WTC11 (cell line): ENCODE data around the gene EIF1AY. TPM values are rescaled to one million over a fixed set of nuclear protein-coding genes. Genes with fewer than 3 reads are reported as not detected.

Experiments used
- ATAC-seq: fragments of 200-7000 bp; cut with Tn5 transposase; 2 replicates; pipeline ENCODE4 v1.10.0; 2021; ENCODE audit warnings: mild to moderate bottlenecking, moderate library complexity
- CTCF ChIA-PET: fragments of 300-600 bp; sonication (Branson Sonifier 250); formaldehyde crosslinking; loops from one replicate; lab custom pipeline; 2021; ENCODE audit warnings: antibody characterized with exemption; lab: Charles Lee
- POLR2A ChIA-PET: fragments of 350-600 bp; sonication (Branson Sonifier 250); formaldehyde crosslinking; loops from one replicate; lab custom pipeline; 2021; ENCODE audit warnings: antibody characterized with exemption; lab: Charles Lee
- DNase-seq: peaks from one replicate; pipeline ENCODE4 v3.0.0; 2021; ENCODE audit warnings: low spot score
- H3K27ac Mint-ChIP-seq: 2 replicates; pipeline ENCODE4 v1.8.0; 2021; ENCODE audit warnings: mixed read lengths
- H3K27me3 Mint-ChIP-seq: 2 replicates; pipeline ENCODE4 v1.8.0; 2021; ENCODE audit warnings: low read depth, mild to moderate bottlenecking, moderate library complexity, mixed read lengths
- H3K36me3 Mint-ChIP-seq: 2 replicates; pipeline ENCODE4 v1.8.0; 2021; ENCODE audit warnings: mixed read lengths
- H3K4me1 Mint-ChIP-seq: 2 replicates; pipeline ENCODE4 v1.8.0; 2022; ENCODE audit warnings: mixed read lengths
- H3K4me3 Mint-ChIP-seq: 2 replicates; pipeline ENCODE4 v1.8.0; 2021; ENCODE audit warnings: mild to moderate bottlenecking, moderate library complexity, mixed read lengths
- H3K9me3 Mint-ChIP-seq: 2 replicates; pipeline ENCODE4 v1.8.0; 2021; ENCODE audit warnings: mixed read lengths
- AFF4 ChIP-seq: sonication (generic); formaldehyde crosslinking; IDR thresholded peaks from 2 replicates; pipeline ENCODE4 v1.8.1; 2023; ENCODE audit warnings: mild to moderate bottlenecking, missing genetic modification reagents, borderline replicate concordance
- CTCF ChIP-seq: fragments of 200-600 bp; IDR thresholded peaks from 2 replicates; pipeline ENCODE4 v1.8.0; 2022; ENCODE audit warnings: antibody characterized with exemption
- GABPB1 ChIP-seq: sonication (generic); formaldehyde crosslinking; IDR thresholded peaks from 2 replicates; pipeline ENCODE4 v1.8.1; 2023; ENCODE audit warnings: mild to moderate bottlenecking, missing genetic modification reagents
- HMGA2 ChIP-seq: fragments of 250-450 bp; sonication (Bioruptor Pico); IDR thresholded peaks from 2 replicates; pipeline ENCODE4 v1.4.0; 2021; ENCODE audit warnings: mild to moderate bottlenecking, moderate library complexity
- IRF2 ChIP-seq: sonication (generic); formaldehyde crosslinking; IDR thresholded peaks from 2 replicates; pipeline ENCODE4 v1.8.0; 2022; ENCODE audit warnings: low read depth, missing genetic modification reagents, borderline replicate concordance
- MAX ChIP-seq: sonication (generic); formaldehyde crosslinking; IDR thresholded peaks from 2 replicates; pipeline ENCODE4 v1.8.0; 2022; ENCODE audit warnings: mild to moderate bottlenecking, missing genetic modification reagents
- MYBL2 ChIP-seq: sonication (generic); formaldehyde crosslinking; IDR thresholded peaks from 2 replicates; pipeline ENCODE4 v1.8.1; 2023; ENCODE audit warnings: mild to moderate bottlenecking, moderate library complexity, missing genetic modification reagents
- NFYB ChIP-seq: sonication (generic); formaldehyde crosslinking; conservative IDR thresholded peaks from 2 replicates; pipeline ENCODE4 v1.8.0; 2022; ENCODE audit warnings: low read depth, missing genetic modification reagents
- NR2C2 ChIP-seq: sonication (generic); formaldehyde crosslinking; IDR thresholded peaks from 2 replicates; pipeline ENCODE4 v1.8.0; 2022; ENCODE audit warnings: mild to moderate bottlenecking, missing genetic modification reagents
- PRDM15 ChIP-seq: sonication (generic); formaldehyde crosslinking; IDR thresholded peaks from 2 replicates; pipeline ENCODE4 v1.8.0; 2022; ENCODE audit warnings: missing genetic modification reagents
- SMAD3 ChIP-seq: sonication (generic); formaldehyde crosslinking; IDR thresholded peaks from 2 replicates; pipeline ENCODE4 v1.8.0; 2022; ENCODE audit warnings: missing genetic modification reagents, mild to moderate bottlenecking, borderline replicate concordance
- SOX15 ChIP-seq: fragments of 250-450 bp; sonication (Bioruptor Pico); IDR thresholded peaks from 2 replicates; pipeline ENCODE4 v1.9.0; 2021; ENCODE audit warnings: mild to moderate bottlenecking
- SP1 ChIP-seq: sonication (generic); formaldehyde crosslinking; conservative IDR thresholded peaks from 2 replicates; pipeline ENCODE4 v1.8.1; 2022; ENCODE audit warnings: missing genetic modification reagents
- total RNA-seq: library from RNA; stranded (reverse); gene quantifications from 3 replicates; pipeline ENCODE4 v1.2.3, GENCODE V29; 2021

Gene EIF1AY
- total RNA-seq, 1 experiment from 2014 or later, result 25.2 TPM

- no peak for TF ChIP-seq PRDM15 (CRISPR knock-in tag)
These were observed 36.6 kb upstream of the EIF1AY start (continued) for GRCh38 chrY:20538933-20539332.

- Mint-ChIP-seq H3K9me3 (peaks cover 39% of the 10 kb centered on the region), H3K4me1 (no peaks in the 10 kb centered on the region)
- CTCF ChIA-PET, result no interaction called here
These were observed 31.1 kb upstream of the EIF1AY start for GRCh38 chrY:20544451-20544960.

More at GRCh38 chrY:20544451-20544960, 31.1 kb upstream of the EIF1AY start:
- no peak overlapping the region for H3K27ac Mint-ChIP-seq
- no peak for ATAC-seq
- H3K27me3 Mint-ChIP-seq, result no peaks in the 10 kb centered on the region
- no peak overlapping the region for H3K4me3 Mint-ChIP-seq
- POLR2A ChIA-PET, result no interaction called here
- H3K36me3 Mint-ChIP-seq, result peaks cover 8% of the 10 kb centered on the region; the same call in 1 of the 2 replicates
- TF ChIP-seq MYBL2 (no peak), SP1 (CRISPR knock-in tag) (no peak), NFYB (CRISPR knock-in tag) (no peak), MAX (no peak), AFF4 (no peak), IRF2 (CRISPR knock-in tag) (no peak), NR2C2 (CRISPR knock-in tag) (no peak), CTCF (no peak), SOX15 (no peak), GABPB1 (no peak), HMGA2 (CRISPR knock-in tag) (no peak), SMAD3 (CRISPR knock-in tag) (no peak)
- DNase-seq, result no peak
